Measurements from ENCODE around the gene TSPO.
"Not testable (repeated sequence)": the region's sequence is repeated elsewhere in the genome, so short reads cannot be mapped to it uniquely, and the experiment has no call there.

Gene TSPO

DNA sequence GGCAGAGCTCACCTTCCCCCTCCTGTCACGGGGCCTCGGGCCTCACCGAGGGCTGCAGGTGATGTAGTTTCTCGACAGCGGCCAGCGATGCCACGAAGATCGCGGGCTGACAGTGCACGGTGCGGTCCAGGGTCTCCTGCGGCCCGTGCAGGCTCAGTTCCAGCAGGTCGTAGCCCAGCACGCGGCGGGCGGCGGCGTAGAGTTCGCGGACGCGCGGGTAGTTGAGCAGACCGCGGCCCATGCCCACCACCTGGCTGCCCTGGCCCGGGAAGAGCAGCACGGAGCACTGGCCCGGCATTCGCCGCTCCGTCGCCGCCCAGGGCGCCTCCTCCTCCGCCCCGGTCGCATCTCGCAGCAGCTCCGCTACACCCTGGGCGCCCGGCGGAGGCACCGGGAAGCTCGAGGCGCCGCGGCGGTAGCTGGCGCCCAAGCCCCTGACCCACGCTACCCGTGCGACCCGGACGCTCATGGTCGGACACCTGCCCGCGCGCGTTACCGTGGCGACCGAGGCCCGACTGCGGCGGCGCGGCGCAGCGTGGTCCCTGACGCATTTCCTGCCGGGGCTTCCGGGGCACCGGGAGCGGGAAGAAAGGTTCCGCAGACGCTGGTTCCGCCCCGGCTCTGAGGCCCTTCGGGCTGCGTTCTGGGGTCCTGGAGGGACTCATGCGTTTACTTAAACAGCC lies 8.3 kb upstream of the TSPO start, which contains the start of gene MCAT:
Gene MCAT, minus strand, starts transcription at position 519 of the 683 bp plus-strand sequence. Its CDS starts 50 bp downstream, at position 469.
- ATAC-seq (replicated peaks), result peak; percentile 83
- DNase-seq, result peak; percentile 64 to 69 (median 69)
- peaks cover 7 to 20% of the 10 kb centered on the region in 2 donors for H3K4me1 Mint-ChIP-seq (ENCODE audit: low read depth in 2 of 2)
- H3K27ac Mint-ChIP-seq, result peak within 1 kb of the TSS; percentile 92 to 94
- peak within 1 kb of the TSS; percentile 87 to 90 for H3K4me3 Mint-ChIP-seq
- no peaks in the 10 kb centered on the region for H3K27me3 Mint-ChIP-seq
- peaks cover 19% of the 10 kb centered on the region for H3K36me3 Mint-ChIP-seq (ENCODE audit: insufficient read depth)
- H3K9me3 Mint-ChIP-seq, result no peaks in the 10 kb centered on the region

- Mint-ChIP-seq H3K27me3 (no peaks in the 10 kb centered on the region), H3K4me3 (no peak overlapping the region), H3K36me3 (ENCODE audit: insufficient read depth) (peaks cover 20% of the 10 kb centered on the region), H3K9me3 (no peaks in the 10 kb centered on the region), H3K4me1 (ENCODE audit: low read depth in 2 of 2) (peaks cover 7 to 20% of the 10 kb centered on the region in 2 donors), H3K27ac (no peak overlapping the region)
- no peak for ATAC-seq (replicated peaks)
- no peak for DNase-seq
Measured at GRCh38 chr22:43144949-43145348, 6.4 kb upstream of the TSPO start.

- ATAC-seq (replicated peaks); H3K27me3 Mint-ChIP-seq; H3K9me3 Mint-ChIP-seq; DNase-seq; H3K4me3 Mint-ChIP-seq; H3K27ac Mint-ChIP-seq: not testable (repeated sequence)
- H3K36me3 Mint-ChIP-seq (ENCODE audit: insufficient read depth), result peaks cover 21% of the 10 kb centered on the region
- peaks cover 5 to 19% of the 10 kb centered on the region in 2 donors for H3K4me1 Mint-ChIP-seq (ENCODE audit: low read depth in 2 of 2)
Measured at GRCh38 chr22:43145371-43145770, 6.0 kb upstream of the TSPO start.

- ATAC-seq (replicated peaks); H3K27ac Mint-ChIP-seq; H3K4me3 Mint-ChIP-seq; H3K27me3 Mint-ChIP-seq; DNase-seq; H3K9me3 Mint-ChIP-seq: not testable (repeated sequence)
- peaks cover 26% of the 10 kb centered on the region for H3K36me3 Mint-ChIP-seq (ENCODE audit: insufficient read depth)
- H3K4me1 Mint-ChIP-seq (ENCODE audit: low read depth in 2 of 2), result peaks cover 15 to 22% of the 10 kb centered on the region in 2 donors
Measured at GRCh38 chr22:43146332-43146731, 5.0 kb upstream of the TSPO start.

DNA sequence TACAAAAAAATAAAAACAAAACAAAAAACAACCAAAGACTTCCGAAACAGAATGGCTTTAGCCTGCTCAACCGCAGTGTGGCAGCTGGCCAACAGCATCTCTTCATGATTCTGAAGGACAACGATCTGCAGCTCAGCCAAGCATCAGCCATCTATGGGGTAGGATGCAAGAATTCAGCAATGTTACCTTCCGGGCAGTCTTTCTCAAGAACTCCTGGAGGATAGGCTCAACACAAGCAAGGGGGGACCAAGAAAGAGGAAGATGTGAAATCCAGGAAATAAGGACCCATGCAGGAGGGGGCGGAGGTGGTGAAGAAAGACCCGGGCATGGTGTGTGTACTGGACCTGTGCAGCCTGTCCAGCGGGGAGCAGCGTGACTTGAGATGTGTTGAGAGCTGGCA lies 3.5 kb upstream of the TSPO start:
- ATAC-seq (replicated peaks), result no peak
- no peak overlapping the region for H3K4me3 Mint-ChIP-seq
- no peaks in the 10 kb centered on the region for H3K27me3 Mint-ChIP-seq
- H3K4me1 Mint-ChIP-seq (ENCODE audit: low read depth in 2 of 2), result peaks cover 18% of the 10 kb centered on the region in 2 donors
- no peak for DNase-seq
- H3K27ac Mint-ChIP-seq, result no peak overlapping the region
- peaks cover 22% of the 10 kb centered on the region for H3K36me3 Mint-ChIP-seq (ENCODE audit: insufficient read depth)
- H3K9me3 Mint-ChIP-seq, result no peaks in the 10 kb centered on the region

DNA sequence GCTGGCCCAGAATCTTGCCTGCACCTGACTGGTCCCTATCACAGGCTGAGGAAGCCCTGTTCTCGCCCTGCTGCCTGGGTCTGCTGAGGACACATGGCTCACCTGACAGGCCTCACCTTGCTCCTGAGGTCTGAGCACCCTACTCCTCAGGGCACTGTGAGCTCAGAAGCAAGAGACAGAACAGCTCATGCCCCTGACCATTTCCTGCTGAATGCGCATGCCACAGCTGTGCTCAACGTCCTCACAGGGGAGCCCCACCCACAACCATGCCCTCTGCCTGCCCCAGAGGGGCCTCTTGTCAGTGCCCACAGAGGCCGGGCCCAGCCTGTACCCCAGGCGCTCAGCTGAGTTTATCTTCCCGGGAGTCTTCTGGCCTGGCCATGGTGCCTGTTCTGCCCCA lies 2.8 kb upstream of the TSPO start:
- no peaks in the 10 kb centered on the region for H3K27me3 Mint-ChIP-seq
- H3K9me3 Mint-ChIP-seq, result no peaks in the 10 kb centered on the region
- H3K27ac Mint-ChIP-seq, result no peak overlapping the region
- H3K36me3 Mint-ChIP-seq (ENCODE audit: insufficient read depth), result peaks cover 16% of the 10 kb centered on the region
- H3K4me3 Mint-ChIP-seq, result no peak overlapping the region
- H3K4me1 Mint-ChIP-seq (ENCODE audit: low read depth in 2 of 2), result peaks cover 18 to 21% of the 10 kb centered on the region in 2 donors
- no peak for DNase-seq
- ATAC-seq (replicated peaks), result no peak

GRCh38 chr22:43150731-43151206 lies 590 bp upstream of the TSPO start:
- DNase-seq (no peak), ATAC-seq (replicated peaks) (no peak)
- Mint-ChIP-seq H3K4me3 (peak overlapping the region; percentile 97), H3K9me3 (no peaks in the 10 kb centered on the region), H3K36me3 (ENCODE audit: insufficient read depth) (peaks cover 20% of the 10 kb centered on the region), H3K27ac (peak overlapping the region; percentile 94), H3K4me1 (ENCODE audit: low read depth in 2 of 2) (peaks cover 15 to 25% of the 10 kb centered on the region in 2 donors), H3K27me3 (no peaks in the 10 kb centered on the region)

DNA sequence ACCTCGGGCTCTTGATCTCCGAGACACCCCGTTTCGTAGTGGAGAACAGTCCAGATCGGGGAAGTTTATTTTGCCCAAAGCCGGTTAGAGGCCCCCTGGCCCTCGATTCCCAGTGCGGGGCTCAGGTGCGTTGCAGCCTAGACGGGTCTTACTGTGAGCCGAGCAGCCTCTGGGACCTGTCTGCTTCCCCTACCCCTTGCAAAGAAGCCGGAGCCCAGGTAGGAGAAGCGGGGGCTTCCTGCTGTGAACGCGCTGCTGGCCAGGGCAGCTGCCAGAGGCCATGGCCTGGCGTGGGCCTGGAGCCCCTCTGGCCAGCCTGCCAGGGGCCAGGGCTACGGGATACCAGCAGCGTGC lies 621 bp downstream of the TSPO start:
- DNase-seq, result peak in 1 of 3 experiments; percentile 32
- Mint-ChIP-seq H3K36me3 (ENCODE audit: insufficient read depth) (peaks cover 20% of the 10 kb centered on the region), H3K27ac (peak overlapping the region; percentile 94), H3K4me1 (ENCODE audit: low read depth in 2 of 2) (peaks cover 17 to 25% of the 10 kb centered on the region in 2 donors), H3K4me3 (peak overlapping the region; percentile 97), H3K9me3 (no peaks in the 10 kb centered on the region), H3K27me3 (no peaks in the 10 kb centered on the region)
- ATAC-seq (replicated peaks), result peak; percentile 44

GRCh38 chr22:43152357-43153071 lies 1.2 kb downstream of the TSPO start:
- Mint-ChIP-seq H3K4me3 (peak overlapping the region; percentile 97), H3K4me1 (ENCODE audit: low read depth in 2 of 2) (peaks cover 17 to 25% of the 10 kb centered on the region in 2 donors), H3K9me3 (no peaks in the 10 kb centered on the region), H3K27ac (peak overlapping the region; percentile 94), H3K27me3 (no peaks in the 10 kb centered on the region), H3K36me3 (ENCODE audit: insufficient read depth) (peaks cover 20% of the 10 kb centered on the region)
- ATAC-seq (replicated peaks), result peak; percentile 88
- peak; percentile 36 to 53 (median 40) for DNase-seq

DNA sequence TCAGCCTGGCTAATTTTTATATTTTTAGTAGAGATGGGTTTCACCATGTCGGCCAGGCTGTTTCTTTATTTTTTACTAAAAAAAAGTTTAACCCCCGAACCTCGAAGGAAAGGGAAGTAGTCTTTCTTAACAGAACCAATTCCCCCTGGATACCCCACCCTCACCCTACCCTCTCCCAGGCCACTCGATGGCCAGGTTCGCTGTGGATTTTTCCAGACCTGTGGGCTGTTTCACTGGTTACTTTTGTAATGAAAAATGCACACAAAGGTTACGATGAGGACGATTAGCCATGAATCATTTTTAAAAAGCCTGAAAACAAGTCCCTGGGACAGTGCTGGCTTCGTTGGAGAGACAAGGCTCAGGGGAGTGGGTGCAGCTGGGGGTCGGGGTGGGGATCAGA lies 2.5 kb downstream of the TSPO start:
- peaks cover 19 to 30% of the 10 kb centered on the region in 2 donors for H3K4me1 Mint-ChIP-seq (ENCODE audit: low read depth in 2 of 2)
- H3K4me3 Mint-ChIP-seq, result peak overlapping the region; percentile 59 to 97

DNA sequence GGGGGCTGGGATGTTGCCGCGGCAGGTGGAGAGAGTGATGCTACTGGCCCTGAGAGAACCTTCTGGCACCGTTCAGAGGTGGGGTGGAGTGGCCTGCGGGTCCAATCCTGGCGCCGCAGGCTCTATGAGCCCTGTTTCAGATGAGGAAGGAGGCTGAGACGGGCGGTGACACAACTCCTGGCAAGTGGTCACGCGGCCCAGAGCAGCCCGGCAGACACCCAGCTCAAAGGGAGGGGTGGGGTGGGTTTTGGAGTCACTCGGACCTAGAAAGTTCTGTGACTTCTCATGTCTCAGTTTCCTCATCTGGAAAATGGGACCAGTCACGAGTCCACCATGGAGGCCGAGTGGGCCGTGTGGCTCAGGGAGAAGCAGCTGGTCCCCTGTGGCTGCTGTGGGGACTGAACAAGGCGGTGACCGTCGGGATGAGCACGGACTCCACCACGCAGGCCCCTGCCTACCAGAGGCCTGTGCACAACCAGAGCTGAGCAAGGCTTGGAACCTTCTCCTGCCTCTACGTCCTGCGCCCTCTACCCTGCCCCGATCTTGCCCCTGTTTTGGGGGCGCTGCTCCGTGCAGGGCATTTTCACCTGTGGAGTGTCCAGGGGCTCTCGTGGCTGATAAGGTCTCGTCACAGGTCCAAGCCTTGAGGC lies 3.7 kb downstream of the TSPO start:
- no peak for DNase-seq
- Mint-ChIP-seq H3K4me3 (no peak overlapping the region), H3K27me3 (no peaks in the 10 kb centered on the region), H3K36me3 (ENCODE audit: insufficient read depth) (peaks cover 15% of the 10 kb centered on the region), H3K9me3 (no peaks in the 10 kb centered on the region), H3K27ac (peak overlapping the region in 1 of 2 donors; percentile 73), H3K4me1 (ENCODE audit: low read depth in 2 of 2) (peaks cover 19 to 30% of the 10 kb centered on the region in 2 donors)
- ATAC-seq (replicated peaks), result no peak

More for the DNA sequence above, 2.5 kb downstream of the TSPO start:
- Mint-ChIP-seq H3K27ac (no peak overlapping the region), H3K9me3 (no peaks in the 10 kb centered on the region), H3K36me3 (ENCODE audit: insufficient read depth) (peaks cover 16% of the 10 kb centered on the region), H3K27me3 (no peaks in the 10 kb centered on the region)
- no peak for ATAC-seq (replicated peaks)
- DNase-seq, result no peak

GRCh38 chr22:43155789-43156188 lies 4.4 kb downstream of the TSPO start:
- no peaks in the 10 kb centered on the region for H3K9me3 Mint-ChIP-seq
- H3K4me1 Mint-ChIP-seq (ENCODE audit: low read depth in 2 of 2), result peaks cover 15 to 25% of the 10 kb centered on the region in 2 donors
- peak overlapping the region in 1 of 2 donors; percentile 58 for H3K27ac Mint-ChIP-seq
- ATAC-seq (replicated peaks) (no peak), DNase-seq (no peak)
- peaks cover 13% of the 10 kb centered on the region for H3K36me3 Mint-ChIP-seq (ENCODE audit: insufficient read depth)
- H3K4me3 Mint-ChIP-seq, result no peak overlapping the region
- H3K27me3 Mint-ChIP-seq, result no peaks in the 10 kb centered on the region

DNA sequence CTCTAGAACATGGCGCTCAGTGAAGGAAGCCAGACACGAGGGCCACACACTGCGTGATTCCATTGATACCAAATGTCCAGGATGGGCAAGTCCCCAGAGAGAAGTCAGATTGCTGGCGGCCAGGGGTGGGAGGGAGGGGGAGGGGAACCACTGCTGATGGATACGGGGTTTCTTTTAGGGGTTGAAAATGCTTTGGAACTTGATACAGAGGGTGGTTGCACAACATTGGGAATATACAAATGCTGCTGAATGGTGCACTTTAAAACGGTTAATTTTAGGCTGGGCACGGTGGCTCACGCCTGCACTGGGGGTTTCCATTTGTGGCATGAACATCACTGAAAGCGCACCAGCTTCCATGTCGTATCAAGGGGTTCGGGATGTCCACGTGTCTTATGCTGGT lies 5.1 kb downstream of the TSPO start:
- peaks cover 11 to 20% of the 10 kb centered on the region in 2 donors for H3K4me1 Mint-ChIP-seq (ENCODE audit: low read depth in 2 of 2)

More for the DNA sequence above, 5.1 kb downstream of the TSPO start:
- Mint-ChIP-seq H3K27ac (peak overlapping the region in 1 of 2 donors; percentile 58), H3K36me3 (ENCODE audit: insufficient read depth) (peaks cover 8% of the 10 kb centered on the region), H3K27me3 (no peaks in the 10 kb centered on the region), H3K9me3 (no peaks in the 10 kb centered on the region), H3K4me3 (no peak overlapping the region)
- no peak for DNase-seq
- ATAC-seq (replicated peaks), result no peak
